Measurements from ENCODE around the gene ZIM2.

- TF ChIP-seq GATA2 (IDR thresholded peaks at IDR 0.05; ENCODE audit: low read depth, low read length), result no peak
- TF ChIP-seq GATA3 (IDR thresholded peaks at IDR 0.05; ENCODE audit: low read depth, low read length), result no peak
These were observed 35.2 kb upstream of the ZIM2 start for GRCh38 chr19:56875717-56876116.

Data from SH-SY5Y (cell line).